GM12878 (cell line): ENCODE measurements around the gene FRK. TPM values are rescaled to one million over a fixed set of nuclear protein-coding genes. Genes with fewer than 3 reads are reported as not detected.

ENCODE experiments used
- ATAC-seq: fragments of 200-7000 bp; cut with Tn5 transposase; 3 replicates; pipeline ENCODE4 v1.9.1; 2020; ENCODE audit warnings: mild to moderate bottlenecking, moderate library complexity
- BruUV-seq: library from RNA; stranded (reverse); fragments of 400-500 nt; replicated peaks from 2 replicates; lab custom pipeline; 2021; lab: Mats Ljungman, UMichigan
- CTCF ChIA-PET: fragments of 300-600 bp; sonication (Branson Sonifier 250); formaldehyde crosslinking; extraction: SDS; loops from one replicate; lab custom pipeline; 2021; ENCODE audit warnings: inconsistent platforms; lab: Yijun Ruan, JAX
- POLR2A ChIA-PET: fragments of 350-600 bp; formaldehyde crosslinking; extraction: SDS; loops from one replicate; lab custom pipeline; 2021; ENCODE audit warnings: inconsistent platforms; lab: Charles Lee
- RAD21 ChIA-PET: fragments of 300-600 bp; sonication (Branson Sonifier 250); formaldehyde crosslinking; loops from one replicate; lab custom pipeline; 2023; ENCODE audit warnings: antibody characterized with exemption; ENCODE audit not compliant: unreplicated experiment; lab: Charles Lee
- SMC1A ChIA-PET: fragments of 300-600 bp; sonication (Branson Sonifier 250); formaldehyde crosslinking; loops from one replicate; lab custom pipeline; 2023; ENCODE audit not compliant: unreplicated experiment, uncharacterized antibody; lab: Charles Lee
- DNase-seq: peaks from one replicate; pipeline ENCODE4 v3.0.0-alpha.2; 2011; ENCODE audit warnings: low read depth, low spot score
- FAIRE-seq: peaks from 3 replicates; lab custom pipeline; 2011; peaks lifted over from hg19 to GRCh38; lab: Jason Lieb, UNC
- H2AFZ ChIP-seq: 2 replicates; pipeline ENCODE4 v1.6.0; 2011; ENCODE audit warnings: low read depth, low read length, control low read depth; ENCODE audit not compliant: control insufficient read depth
- H3K27ac ChIP-seq: 2 replicates; pipeline ENCODE4 v1.5.1; 2011; ENCODE audit warnings: control low read depth; ENCODE audit not compliant: control insufficient read depth, insufficient read depth
- H3K27me3 ChIP-seq, 2 experiments: replicated peaks in 1 of 2; 2 replicates each; pipeline versions ENCODE4 v1.6.0 to v1.6.1; 2011; ENCODE audit warnings: low read length in 1 of 2; ENCODE audit not compliant: control insufficient read depth in 2 of 2, insufficient read depth in 2 of 2
- H3K36me3 ChIP-seq, 2 experiments: 2 replicates each; pipeline ENCODE4 v1.5.1; 2011; ENCODE audit warnings: low read length in 1 of 2; ENCODE audit not compliant: control insufficient read depth in 2 of 2, insufficient read depth in 2 of 2
- H3K4me1 ChIP-seq: 2 replicates; pipeline ENCODE4 v1.6.1; 2011; ENCODE audit warnings: mild to moderate bottlenecking, low read length, moderate library complexity, mixed read lengths; ENCODE audit not compliant: control insufficient read depth, insufficient read depth
- H3K4me2 ChIP-seq: 2 replicates; pipeline ENCODE4 v1.6.0; 2011; ENCODE audit warnings: control low read depth; ENCODE audit not compliant: control insufficient read depth, insufficient read depth
- H3K4me3 ChIP-seq: fragments of 200-600 bp; sonication (generic); 2 replicates; pipeline ENCODE4 v1.5.1; 2016
- H3K79me2 ChIP-seq: 2 replicates; pipeline ENCODE4 v1.6.0; 2011; ENCODE audit warnings: low read length; ENCODE audit not compliant: control insufficient read depth, insufficient read depth
- H3K9ac ChIP-seq: 2 replicates; pipeline ENCODE4 v1.8.0; 2011; ENCODE audit warnings: low read length, control low read depth, mixed read lengths; ENCODE audit not compliant: control insufficient read depth, insufficient read depth
- H3K9me3 ChIP-seq: replicated peaks from 3 replicates; pipeline ENCODE4 v1.5.1; 2011; ENCODE audit warnings: mild to moderate bottlenecking, low read length; ENCODE audit not compliant: control insufficient read depth, insufficient read depth
- H4K20me1 ChIP-seq: 2 replicates; pipeline ENCODE4 v1.6.0; 2011; ENCODE audit not compliant: control insufficient read depth, insufficient read depth
- CBX3 ChIP-seq: fragments of 200-600 bp; sonication (generic); IDR thresholded peaks from 2 replicates; pipeline ENCODE4 v1.6.1; 2016; ENCODE audit warnings: low read depth, borderline replicate concordance
- MYC ChIP-seq: IDR thresholded peaks from 2 replicates; pipeline ENCODE4 v1.6.1; 2011; ENCODE audit warnings: mild to moderate bottlenecking, low read length, moderate library complexity, inconsistent platforms; ENCODE audit not compliant: insufficient read depth, insufficient replicate concordance, insufficient read length, severe bottlenecking
- NR2F1 ChIP-seq: fragments of 450-650 bp; conservative IDR thresholded peaks from 2 replicates; pipeline ENCODE4 v1.6.1; 2017; ENCODE audit warnings: mild to moderate bottlenecking
- RCOR1 ChIP-seq: conservative IDR thresholded peaks from 2 replicates; pipeline ENCODE4 v1.6.1; 2012; ENCODE audit warnings: low read depth, low read length, improper control_type of control experiment
- STAT3 ChIP-seq: IDR thresholded peaks from 2 replicates; pipeline ENCODE4 v1.6.1; 2011; ENCODE audit warnings: low read depth, low read length, improper control_type of control experiment
- YBX1 ChIP-seq: fragments of 450-650 bp; IDR thresholded peaks from 2 replicates; pipeline ENCODE4 v1.6.1; 2016; ENCODE audit warnings: antibody characterized with exemption
- ZNF217 ChIP-seq: fragments of 450-650 bp; IDR thresholded peaks from 2 replicates; pipeline ENCODE4 v1.6.1; 2017; ENCODE audit warnings: antibody characterized with exemption, mild to moderate bottlenecking
- WGBS: methylation state at CpG from one replicate; pipeline ENCODE4 v1.1.6; 2016; ENCODE audit warnings: low lambda C conversion rate; ENCODE audit not compliant: insufficient replicate concordance, insufficient coverage; ENCODE audit errors: missing lambda C conversion rate; 5-methylcytosine and 5-hydroxymethylcytosine counted together
- in situ Hi-C: fragments of 300-500 bp; cut with MboI; formaldehyde crosslinking; loops from 9 replicates; pipeline ENCODE4 v1.14.3; 2018; ENCODE audit warnings: mixed read lengths
- intact Hi-C: fragments of 100-400 bp; cut with micrococcal nuclease; formaldehyde crosslinking; loops from one replicate; pipeline ENCODE4 v1.14.2; 2022; ENCODE audit not compliant: unreplicated experiment
- polyA plus RNA-seq, 11 experiments: library from polyadenylated mRNA; depleted of rRNA in 4 of 11; unstranded in 6 of 11; stranded (reverse) in 5 of 11; fragments of >200 nt; fragmentation: Nextera tagmentation in 4 of 11; fragmentation: Illumina TruSeq in 1 of 11; extraction: Ambion mirVana in 4 of 11; extraction: Trizol in 1 of 11; gene quantifications; 1 replicate in 1 of 11; 2 replicates in 10 of 11; pipeline versions ENCODE4 v1.2.1 to v1.2.3, GENCODE V29; 2011 to 2016; ENCODE audit warnings: inconsistent platforms in 2 of 11, missing spikeins in 2 of 11, low read depth in 1 of 11
- total RNA-seq, 4 experiments: library from RNA; depleted of rRNA in 3 of 4; stranded (reverse); fragments of >200 nt in 3 of 4; fragmentation: Illumina TruSeq in 1 of 4; extraction: Trizol in 1 of 4; gene quantifications; 2 replicates each; pipeline versions ENCODE4 v1.2.1 to v1.2.3, GENCODE V29; 2013 to 2021
- TF ChIP-seq, protein P1 (sequence below): fragments of 450-650 bp; formaldehyde crosslinking; IDR thresholded peaks from 2 replicates; pipeline ENCODE4 v1.4.0; 2020; ENCODE audit warnings: mild to moderate bottlenecking, moderate library complexity
- TF ChIP-seq, protein P2 (sequence below): IDR thresholded peaks from 2 replicates; pipeline ENCODE4 v1.6.1; 2012; ENCODE audit warnings: low read depth, low read length, improper control_type of control experiment
- TF ChIP-seq, protein P3 (sequence below): fragments of 450-650 bp; IDR thresholded peaks from 2 replicates; pipeline ENCODE4 v1.6.1; 2014; ENCODE audit warnings: mild to moderate bottlenecking
- TF ChIP-seq, protein P4 (sequence below): IDR thresholded peaks from 2 replicates; pipeline ENCODE4 v1.6.1; 2011; ENCODE audit warnings: low read depth, low read length, improper control_type of control experiment, borderline replicate concordance
- TF ChIP-seq, protein P5 (sequence below): fragments of 150-350 bp; IDR thresholded peaks from 2 replicates; pipeline ENCODE4 v1.6.1; 2014; ENCODE audit warnings: mild to moderate bottlenecking, low read depth, low read length

FRK gene
- total and polyA plus RNA-seq, 10 of the 15 experiments (the other 5 are each of a cell fraction or from before 2014, with no cell fraction given): 0.29 to 2.4 (median 1.2) TPM

DNA sequence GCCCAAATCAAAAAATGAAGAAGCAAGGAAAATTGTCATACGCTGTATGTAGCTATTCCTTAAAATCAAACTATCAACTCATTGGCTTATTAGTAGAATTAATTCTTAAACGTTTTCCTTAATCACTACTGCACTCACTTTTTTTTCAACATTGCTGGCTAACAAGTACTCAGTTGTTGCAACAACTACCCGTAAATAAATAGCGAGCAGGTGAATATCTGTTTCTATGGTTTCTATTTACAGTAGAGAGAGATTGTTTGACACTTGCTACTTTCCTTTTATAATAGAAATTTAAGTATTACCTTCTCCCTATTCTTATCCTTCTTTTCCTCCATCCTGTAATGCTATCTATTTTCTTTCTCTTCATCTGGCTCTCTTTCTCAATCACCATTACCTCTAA is 25.1 kb downstream of the FRK start (continued):
- TF ChIP-seq, protein P1, sequence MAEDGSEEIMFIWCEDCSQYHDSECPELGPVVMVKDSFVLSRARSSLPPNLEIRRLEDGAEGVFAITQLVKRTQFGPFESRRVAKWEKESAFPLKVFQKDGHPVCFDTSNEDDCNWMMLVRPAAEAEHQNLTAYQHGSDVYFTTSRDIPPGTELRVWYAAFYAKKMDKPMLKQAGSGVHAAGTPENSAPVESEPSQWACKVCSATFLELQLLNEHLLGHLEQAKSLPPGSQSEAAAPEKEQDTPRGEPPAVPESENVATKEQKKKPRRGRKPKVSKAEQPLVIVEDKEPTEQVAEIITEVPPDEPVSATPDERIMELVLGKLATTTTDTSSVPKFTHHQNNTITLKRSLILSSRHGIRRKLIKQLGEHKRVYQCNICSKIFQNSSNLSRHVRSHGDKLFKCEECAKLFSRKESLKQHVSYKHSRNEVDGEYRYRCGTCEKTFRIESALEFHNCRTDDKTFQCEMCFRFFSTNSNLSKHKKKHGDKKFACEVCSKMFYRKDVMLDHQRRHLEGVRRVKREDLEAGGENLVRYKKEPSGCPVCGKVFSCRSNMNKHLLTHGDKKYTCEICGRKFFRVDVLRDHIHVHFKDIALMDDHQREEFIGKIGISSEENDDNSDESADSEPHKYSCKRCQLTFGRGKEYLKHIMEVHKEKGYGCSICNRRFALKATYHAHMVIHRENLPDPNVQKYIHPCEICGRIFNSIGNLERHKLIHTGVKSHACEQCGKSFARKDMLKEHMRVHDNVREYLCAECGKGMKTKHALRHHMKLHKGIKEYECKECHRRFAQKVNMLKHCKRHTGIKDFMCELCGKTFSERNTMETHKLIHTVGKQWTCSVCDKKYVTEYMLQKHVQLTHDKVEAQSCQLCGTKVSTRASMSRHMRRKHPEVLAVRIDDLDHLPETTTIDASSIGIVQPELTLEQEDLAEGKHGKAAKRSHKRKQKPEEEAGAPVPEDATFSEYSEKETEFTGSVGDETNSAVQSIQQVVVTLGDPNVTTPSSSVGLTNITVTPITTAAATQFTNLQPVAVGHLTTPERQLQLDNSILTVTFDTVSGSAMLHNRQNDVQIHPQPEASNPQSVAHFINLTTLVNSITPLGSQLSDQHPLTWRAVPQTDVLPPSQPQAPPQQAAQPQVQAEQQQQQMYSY (CRISPR knock-in tag): no peak
- TF ChIP-seq, protein P2, sequence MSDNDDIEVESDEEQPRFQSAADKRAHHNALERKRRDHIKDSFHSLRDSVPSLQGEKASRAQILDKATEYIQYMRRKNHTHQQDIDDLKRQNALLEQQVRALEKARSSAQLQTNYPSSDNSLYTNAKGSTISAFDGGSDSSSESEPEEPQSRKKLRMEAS: no peak
- no peak for TF ChIP-seq STAT3

DNA sequence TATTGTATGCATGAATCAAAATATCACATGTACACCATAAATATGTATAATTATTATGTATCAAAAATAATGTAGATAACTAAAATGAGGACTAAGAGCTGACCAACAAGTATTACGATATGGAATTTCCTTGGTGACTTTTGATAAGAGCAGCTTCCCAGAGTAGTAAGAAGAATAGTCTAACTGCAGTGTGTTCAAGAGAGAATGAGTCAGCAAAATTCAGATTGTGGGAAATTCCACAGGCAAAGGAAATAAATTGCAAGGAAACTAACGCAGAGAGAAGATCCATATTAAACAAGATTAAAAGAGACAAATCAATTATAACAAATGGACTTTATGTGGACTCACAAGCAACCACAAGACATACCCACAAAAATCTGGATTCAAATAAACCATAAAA is 26.4 kb downstream of the FRK start:
- RAD21 ChIA-PET: no interaction called here
- Histone ChIP-seq H3K4me1 (no peaks in the 10 kb centered on the region; the same call in 1 of the 2 replicates), H3K4me2 (no peak overlapping the region), H3K36me3 (no peaks in the 10 kb centered on the region), H2AFZ (no peak overlapping the region), H3K4me3 (no peak overlapping the region), H4K20me1 (no peaks in the 10 kb centered on the region), H3K79me2 (no peaks in the 10 kb centered on the region), H3K27ac (no peak overlapping the region), H3K9ac (no peak overlapping the region), H3K9me3 (no peaks in the 10 kb centered on the region; the same call in 2 of the 3 replicates), H3K27me3 (no peaks in the 10 kb centered on the region)
- WGBS: 48% methylated on average over 2 of the region's 2 CpGs
- SMC1A ChIA-PET: interaction anchor here (0.6 to 2.3 kb wide), 4 partner anchors 13 to 424 kb away, joined by 3 to 5 read pairs (median 4); no protein-coding TSS in a partner anchor
- in situ Hi-C loops (no loop called here), intact Hi-C loops (no loop called here)
- CTCF ChIA-PET: interaction anchor here (0.9 kb wide), 1 partner anchor 78 kb away, joined by 3 read pairs; no protein-coding TSS in a partner anchor
- no TSS peak for BruUV-seq
- FAIRE-seq (no peak), ATAC-seq (no peak), DNase-seq (no peak)
- POLR2A ChIA-PET: interaction anchor here (0.5 kb wide), 1 partner anchor 11 kb away, joined by 5 read pairs; no protein-coding TSS in a partner anchor
- no peak for TF ChIP-seq MYC
- TF ChIP-seq, protein P3, sequence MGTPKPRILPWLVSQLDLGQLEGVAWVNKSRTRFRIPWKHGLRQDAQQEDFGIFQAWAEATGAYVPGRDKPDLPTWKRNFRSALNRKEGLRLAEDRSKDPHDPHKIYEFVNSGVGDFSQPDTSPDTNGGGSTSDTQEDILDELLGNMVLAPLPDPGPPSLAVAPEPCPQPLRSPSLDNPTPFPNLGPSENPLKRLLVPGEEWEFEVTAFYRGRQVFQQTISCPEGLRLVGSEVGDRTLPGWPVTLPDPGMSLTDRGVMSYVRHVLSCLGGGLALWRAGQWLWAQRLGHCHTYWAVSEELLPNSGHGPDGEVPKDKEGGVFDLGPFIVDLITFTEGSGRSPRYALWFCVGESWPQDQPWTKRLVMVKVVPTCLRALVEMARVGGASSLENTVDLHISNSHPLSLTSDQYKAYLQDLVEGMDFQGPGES: no peak
- TF ChIP-seq, protein P4, sequence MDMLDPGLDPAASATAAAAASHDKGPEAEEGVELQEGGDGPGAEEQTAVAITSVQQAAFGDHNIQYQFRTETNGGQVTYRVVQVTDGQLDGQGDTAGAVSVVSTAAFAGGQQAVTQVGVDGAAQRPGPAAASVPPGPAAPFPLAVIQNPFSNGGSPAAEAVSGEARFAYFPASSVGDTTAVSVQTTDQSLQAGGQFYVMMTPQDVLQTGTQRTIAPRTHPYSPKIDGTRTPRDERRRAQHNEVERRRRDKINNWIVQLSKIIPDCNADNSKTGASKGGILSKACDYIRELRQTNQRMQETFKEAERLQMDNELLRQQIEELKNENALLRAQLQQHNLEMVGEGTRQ: no peak
- TF ChIP-seq CBX3: no peak
- TF ChIP-seq, protein P5, sequence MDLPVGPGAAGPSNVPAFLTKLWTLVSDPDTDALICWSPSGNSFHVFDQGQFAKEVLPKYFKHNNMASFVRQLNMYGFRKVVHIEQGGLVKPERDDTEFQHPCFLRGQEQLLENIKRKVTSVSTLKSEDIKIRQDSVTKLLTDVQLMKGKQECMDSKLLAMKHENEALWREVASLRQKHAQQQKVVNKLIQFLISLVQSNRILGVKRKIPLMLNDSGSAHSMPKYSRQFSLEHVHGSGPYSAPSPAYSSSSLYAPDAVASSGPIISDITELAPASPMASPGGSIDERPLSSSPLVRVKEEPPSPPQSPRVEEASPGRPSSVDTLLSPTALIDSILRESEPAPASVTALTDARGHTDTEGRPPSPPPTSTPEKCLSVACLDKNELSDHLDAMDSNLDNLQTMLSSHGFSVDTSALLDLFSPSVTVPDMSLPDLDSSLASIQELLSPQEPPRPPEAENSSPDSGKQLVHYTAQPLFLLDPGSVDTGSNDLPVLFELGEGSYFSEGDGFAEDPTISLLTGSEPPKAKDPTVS: no peak
- no peak for TF ChIP-seq YBX1
- TF ChIP-seq RCOR1: no peak
- TF ChIP-seq NR2F1: no peak
- TF ChIP-seq ZNF217: no peak
